GM12873 (cell line): ENCODE data around the gene USB1.

Source experiments
- TF ChIP-seq, protein P1 (sequence below): IDR thresholded peaks from 2 replicates; pipeline ENCODE4 v1.5.1; 2012; ENCODE audit warnings: low read depth, mild to moderate bottlenecking, moderate library complexity, low read length, control low read depth; ENCODE audit not compliant: insufficient read depth; ENCODE audit errors: missing control alignments

The USB1 gene

DNA sequence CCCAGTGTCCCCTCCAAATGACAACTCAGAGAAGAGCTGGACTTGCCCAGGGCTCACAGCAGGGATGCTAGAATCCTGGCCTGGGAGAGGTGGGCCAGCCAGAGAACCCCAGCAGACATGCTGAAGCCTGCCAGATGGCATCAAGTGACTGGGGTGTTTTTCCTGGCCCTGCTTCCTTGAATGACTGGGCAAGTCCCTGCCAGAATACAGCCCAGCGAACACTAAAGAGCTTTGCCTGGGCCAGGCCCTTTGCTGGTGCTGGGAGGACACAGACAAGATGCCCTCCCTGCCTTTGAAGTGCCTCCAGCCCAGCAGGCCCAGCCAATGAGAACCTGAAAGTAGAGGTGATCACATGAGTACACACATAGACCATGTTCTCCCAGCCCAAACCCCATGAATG, 12.3 kb upstream of the USB1 start:
- TF ChIP-seq, protein P1, sequence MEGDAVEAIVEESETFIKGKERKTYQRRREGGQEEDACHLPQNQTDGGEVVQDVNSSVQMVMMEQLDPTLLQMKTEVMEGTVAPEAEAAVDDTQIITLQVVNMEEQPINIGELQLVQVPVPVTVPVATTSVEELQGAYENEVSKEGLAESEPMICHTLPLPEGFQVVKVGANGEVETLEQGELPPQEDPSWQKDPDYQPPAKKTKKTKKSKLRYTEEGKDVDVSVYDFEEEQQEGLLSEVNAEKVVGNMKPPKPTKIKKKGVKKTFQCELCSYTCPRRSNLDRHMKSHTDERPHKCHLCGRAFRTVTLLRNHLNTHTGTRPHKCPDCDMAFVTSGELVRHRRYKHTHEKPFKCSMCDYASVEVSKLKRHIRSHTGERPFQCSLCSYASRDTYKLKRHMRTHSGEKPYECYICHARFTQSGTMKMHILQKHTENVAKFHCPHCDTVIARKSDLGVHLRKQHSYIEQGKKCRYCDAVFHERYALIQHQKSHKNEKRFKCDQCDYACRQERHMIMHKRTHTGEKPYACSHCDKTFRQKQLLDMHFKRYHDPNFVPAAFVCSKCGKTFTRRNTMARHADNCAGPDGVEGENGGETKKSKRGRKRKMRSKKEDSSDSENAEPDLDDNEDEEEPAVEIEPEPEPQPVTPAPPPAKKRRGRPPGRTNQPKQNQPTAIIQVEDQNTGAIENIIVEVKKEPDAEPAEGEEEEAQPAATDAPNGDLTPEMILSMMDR = no peak

DNA sequence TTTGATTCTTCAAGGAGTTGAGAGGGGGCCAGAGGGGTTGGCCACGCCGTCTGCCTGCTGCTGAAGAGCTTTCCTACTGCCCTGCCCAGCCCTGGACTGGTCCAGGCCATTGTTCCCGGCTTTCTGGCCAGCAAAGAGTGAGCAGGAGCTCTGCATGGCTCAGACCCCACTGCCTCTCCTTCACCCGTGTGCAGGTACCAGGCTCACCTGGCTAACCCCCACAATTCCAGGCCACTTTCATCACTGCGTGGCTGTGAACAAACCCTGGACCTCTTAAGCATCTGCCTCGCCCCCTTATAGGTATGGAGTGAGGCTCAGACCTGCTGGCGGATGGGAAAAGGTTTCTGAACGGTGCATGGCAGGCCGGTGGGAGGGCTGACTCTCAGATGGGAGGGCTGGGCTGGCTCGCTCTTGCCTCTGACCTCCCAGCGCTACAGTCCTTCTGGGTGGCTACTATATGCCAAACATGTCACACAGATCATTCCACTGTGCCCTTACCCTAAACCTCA, 9.6 kb upstream of the USB1 start:
- TF ChIP-seq, protein P1 = no peak

DNA sequence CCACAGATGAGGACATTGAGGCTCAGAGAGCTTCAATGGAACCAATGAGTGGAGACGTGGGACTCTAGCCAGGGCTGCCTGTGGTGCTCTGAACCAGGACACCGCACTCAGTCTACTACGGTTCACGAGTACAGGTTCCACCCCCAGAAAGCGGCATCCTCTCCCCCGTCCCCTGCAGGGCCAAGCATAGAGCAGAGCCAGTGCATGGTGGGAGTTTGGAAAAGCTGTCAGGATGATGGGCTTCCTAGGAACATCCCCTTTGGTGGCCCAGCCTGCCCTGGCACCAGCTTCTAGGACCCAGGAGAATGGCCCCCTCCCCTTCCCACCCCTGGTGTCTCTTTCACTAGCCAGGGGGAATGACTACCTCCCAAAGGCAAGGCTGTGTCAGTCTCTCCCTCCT, 9.1 kb upstream of the USB1 start:
- TF ChIP-seq, protein P1 = no peak

DNA sequence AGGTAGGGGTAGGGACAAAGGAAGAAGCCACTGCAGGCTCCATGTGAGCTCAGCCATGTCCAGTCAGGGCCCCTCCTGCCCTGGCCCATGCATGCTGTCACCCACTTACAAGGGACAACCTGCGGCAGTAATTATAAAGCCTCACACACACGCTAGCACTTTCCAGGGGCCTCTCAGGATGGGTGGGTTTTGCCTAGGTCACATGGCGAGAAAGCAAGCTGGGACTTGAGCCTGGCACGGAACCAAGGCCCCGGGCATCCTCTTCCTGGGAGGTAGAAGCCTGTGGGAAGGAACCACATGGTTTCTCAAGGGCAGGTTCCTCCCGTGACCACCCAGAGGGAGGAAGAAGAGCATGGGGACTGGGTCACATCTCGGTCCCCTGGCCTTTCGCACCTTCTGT, 7.8 kb upstream of the USB1 start:
- TF ChIP-seq, protein P1 = no peak

DNA sequence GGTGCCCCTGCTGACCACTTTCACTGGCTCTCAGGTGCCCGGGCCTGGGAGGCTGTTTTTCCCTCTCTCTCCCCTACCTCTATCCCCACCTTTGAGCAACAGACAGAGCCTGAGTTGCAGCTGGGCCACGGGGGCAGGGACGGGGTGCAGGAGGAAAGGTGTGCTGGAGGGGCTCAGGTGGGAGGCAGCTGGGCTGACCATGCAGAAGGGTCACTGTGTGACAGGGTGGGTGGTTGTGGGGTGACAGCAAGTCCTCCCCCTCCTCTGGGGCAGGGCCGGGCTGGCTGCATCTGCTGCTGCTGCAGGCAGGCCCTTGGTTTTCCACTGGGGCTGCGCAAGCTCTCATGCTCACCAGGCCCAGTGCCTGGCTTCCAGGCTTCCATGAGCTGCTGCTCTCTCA, 7.3 kb upstream of the USB1 start:
- TF ChIP-seq, protein P1 = no peak

DNA sequence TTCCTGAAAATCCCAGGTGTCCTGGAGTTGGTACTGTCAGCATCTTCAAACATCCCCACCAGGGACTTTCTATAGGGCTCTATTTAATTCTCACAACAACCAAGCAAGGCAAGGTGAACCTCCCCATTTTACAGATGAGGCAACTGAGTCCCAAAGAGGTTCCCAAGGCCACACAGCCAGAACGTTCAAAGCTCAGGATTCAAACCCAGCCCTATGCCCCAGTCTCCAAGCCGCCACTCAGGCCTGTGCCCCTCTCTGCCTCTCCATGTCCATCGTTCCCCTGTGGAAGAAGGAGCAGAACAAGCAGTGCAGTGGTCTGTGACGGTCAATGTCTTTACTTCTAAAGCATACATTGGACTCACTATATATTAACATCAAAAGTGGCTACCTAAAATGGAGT, 6.8 kb upstream of the USB1 start:
- TF ChIP-seq, protein P1 = no peak

DNA sequence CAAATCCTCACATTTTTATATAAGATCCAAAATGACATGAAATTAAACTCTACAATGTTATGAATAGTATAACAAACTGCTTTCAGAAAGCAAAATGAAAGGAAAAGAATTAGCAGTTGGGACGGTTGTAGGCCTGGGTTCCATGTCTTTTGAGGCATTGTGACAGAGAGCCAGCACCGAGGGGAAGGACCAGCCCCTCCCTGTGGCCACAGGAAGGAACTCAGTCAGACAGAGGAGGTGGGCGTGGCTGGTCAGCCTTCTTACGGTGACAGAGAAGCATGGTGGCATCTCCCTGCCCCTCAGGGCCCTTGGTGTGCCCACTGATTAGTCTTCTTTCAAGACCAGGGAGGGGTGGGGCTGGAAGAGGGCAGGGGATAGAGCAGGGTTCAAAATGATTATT, 6.4 kb upstream of the USB1 start:
- TF ChIP-seq, protein P1 = peak; percentile 52
